Measurements from ENCODE around the gene PGAP3.

The PGAP3 gene

GRCh38 chr17:39659279-39660010, 28.4 kb downstream of the PGAP3 start:
- no peak for DNase-seq (ENCODE audit: low spot score)

- no peak for DNase-seq (ENCODE audit: low spot score)
Observed at GRCh38 chr17:39658760-39659159, 29.1 kb downstream of the PGAP3 start.

GRCh38 chr17:39658346-39658745, 29.5 kb downstream of the PGAP3 start:
- no peak for DNase-seq (ENCODE audit: low spot score)

- DNase-seq (ENCODE audit: low spot score): no peak
Observed at GRCh38 chr17:39655105-39655504, 32.8 kb downstream of the PGAP3 start.

- DNase-seq (ENCODE audit: low spot score): peak; percentile 81
Observed at GRCh38 chr17:39653662-39654331, 34.1 kb downstream of the PGAP3 start.

DNA sequence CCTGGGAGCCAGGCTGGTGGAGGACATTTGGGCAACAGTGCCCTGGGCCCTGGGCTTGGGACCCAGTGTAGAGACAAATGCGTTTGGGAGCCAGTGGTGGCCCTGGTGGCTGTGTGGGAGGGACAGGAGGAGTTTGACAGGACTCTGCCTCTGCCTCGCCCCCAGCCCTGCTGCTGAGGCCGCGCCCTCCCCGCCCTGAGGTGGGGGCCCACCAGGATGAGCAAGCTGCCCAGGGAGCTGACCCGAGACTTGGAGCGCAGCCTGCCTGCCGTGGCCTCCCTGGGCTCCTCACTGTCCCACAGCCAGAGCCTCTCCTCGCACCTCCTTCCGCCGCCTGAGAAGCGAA, 34.6 kb downstream of the PGAP3 start:
- no peak for DNase-seq (ENCODE audit: low spot score)

- no peak for DNase-seq (ENCODE audit: low spot score)
Observed at GRCh38 chr17:39652587-39653315, 35.1 kb downstream of the PGAP3 start.

DNA sequence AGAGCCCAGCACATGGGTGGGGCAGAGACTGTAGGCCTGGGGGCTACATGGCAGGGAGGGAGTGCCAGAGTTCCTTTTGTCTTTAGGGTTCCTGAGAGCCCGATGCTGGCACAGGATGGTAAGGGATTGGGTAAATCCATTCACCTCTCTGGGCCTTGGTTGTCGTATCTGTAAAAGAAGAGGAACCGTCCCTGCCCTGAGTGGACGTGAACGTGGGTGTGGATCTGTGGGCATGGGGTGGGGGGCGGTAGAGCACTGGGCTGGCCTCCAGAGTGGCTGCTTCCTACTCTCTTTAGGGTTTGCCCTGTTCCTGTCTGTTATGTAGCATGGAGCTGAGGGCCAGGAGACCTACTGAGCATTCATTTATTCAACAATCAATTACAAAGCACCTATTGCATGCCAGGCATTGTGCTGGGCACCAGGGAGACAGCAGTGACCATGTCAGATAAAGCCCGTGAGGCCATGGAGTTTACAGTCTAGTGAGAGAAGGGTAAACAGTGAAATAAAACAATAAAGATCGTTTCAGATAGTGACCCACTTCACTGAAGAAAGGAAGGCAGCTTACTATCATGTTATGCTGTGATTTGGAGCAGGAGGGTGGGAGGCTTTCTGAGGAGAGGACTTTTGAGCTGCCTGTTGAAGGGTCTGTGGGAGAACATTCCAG, 35.8 kb downstream of the PGAP3 start:
- no peak for DNase-seq (ENCODE audit: low spot score)

- no peak for DNase-seq (ENCODE audit: low spot score)
Observed at GRCh38 chr17:39650121-39650579, 37.7 kb downstream of the PGAP3 start.

- DNase-seq (ENCODE audit: low spot score): no peak
Observed at GRCh38 chr17:39648616-39649366, 39.1 kb downstream of the PGAP3 start.

DNA sequence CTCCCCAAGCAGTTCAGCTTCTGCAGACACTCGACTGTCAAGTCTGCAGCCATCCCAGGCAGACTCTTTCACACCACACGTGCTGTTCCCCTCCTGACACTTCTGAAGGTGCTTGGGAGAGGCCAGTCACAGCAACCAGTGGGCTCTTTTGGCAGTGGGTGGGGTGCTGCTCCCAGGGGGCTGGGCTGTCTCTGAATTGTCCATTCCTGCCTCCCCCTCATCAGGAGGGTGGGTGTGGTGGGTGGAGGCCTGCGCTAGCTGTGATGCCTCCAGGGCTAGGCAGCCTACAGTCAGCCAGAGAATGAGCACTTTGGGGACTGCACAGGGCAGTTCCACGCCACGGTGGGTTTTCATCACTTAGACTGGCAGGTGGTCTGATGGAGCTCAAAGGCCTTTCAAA, 40.6 kb downstream of the PGAP3 start:
- DNase-seq (ENCODE audit: low spot score): no peak

DNA sequence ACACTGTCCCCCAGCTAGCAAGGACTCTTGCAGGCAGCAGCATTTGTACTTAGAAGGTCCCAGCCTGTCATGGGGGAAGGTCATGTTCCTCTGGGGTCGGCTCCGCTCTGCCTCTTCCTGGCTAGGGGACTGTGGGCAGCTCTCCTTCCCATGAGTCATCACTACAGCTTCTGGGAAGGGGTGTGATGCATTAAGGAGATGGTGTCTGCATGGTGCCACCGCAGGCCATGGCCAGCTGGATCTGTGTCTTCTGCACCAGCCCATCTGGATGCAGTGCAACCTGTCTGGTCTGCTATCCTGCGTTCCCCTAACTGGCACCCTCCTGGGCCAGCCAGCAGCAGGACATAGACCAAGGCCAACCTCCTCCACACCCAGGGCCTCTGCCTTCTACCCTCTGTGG, 44.6 kb downstream of the PGAP3 start:
- no peak for DNase-seq (ENCODE audit: low spot score)

GRCh38 chr17:39642291-39643074, 45.4 kb downstream of the PGAP3 start:
- DNase-seq (ENCODE audit: low spot score): no peak

GRCh38 chr17:39641883-39642282, 46.0 kb downstream of the PGAP3 start:
- DNase-seq (ENCODE audit: low spot score): no peak

DNA sequence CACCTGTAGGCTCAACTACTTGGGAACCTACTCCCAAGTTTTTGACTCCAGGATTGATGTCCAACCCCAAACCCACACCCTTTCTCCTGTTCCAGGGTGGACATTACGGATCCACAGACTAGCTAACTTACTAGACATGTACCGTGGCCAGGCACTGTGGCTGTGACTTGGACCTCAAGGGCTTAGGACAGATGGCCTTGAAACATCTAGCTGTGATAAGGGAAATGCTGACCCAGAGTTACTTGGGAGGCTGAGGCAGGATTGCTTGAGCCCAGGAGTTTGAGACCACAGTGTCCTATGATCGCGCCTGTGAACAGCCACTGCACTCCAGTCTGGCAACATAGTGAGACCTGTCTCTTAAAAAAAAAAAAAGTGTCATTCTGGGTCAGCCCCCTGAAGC, 46.8 kb downstream of the PGAP3 start:
- DNase-seq (ENCODE audit: low spot score): no peak

DNA sequence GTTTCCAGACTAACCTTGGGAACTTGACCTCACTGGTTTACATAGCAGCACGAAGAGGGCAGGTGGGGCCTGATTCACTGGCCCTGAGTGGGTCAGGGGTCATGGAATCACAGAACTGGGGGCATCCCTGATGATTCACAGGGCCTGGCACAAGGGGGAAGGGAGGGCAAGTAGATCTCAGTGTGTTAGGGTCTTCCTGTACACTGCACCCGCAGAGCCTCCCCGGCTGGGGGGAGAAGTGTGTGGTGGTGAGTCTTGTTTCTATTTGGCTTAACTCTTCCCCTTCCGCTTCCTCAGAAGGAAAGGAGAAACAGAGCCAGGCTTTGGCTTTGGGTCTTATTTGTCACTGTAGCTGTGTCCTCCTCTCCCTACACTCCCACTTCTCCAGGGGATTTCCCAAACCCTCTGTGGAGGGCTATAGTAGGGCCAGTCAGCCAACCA, 47.2 kb downstream of the PGAP3 start:
- no peak for DNase-seq (ENCODE audit: low spot score)

DNA sequence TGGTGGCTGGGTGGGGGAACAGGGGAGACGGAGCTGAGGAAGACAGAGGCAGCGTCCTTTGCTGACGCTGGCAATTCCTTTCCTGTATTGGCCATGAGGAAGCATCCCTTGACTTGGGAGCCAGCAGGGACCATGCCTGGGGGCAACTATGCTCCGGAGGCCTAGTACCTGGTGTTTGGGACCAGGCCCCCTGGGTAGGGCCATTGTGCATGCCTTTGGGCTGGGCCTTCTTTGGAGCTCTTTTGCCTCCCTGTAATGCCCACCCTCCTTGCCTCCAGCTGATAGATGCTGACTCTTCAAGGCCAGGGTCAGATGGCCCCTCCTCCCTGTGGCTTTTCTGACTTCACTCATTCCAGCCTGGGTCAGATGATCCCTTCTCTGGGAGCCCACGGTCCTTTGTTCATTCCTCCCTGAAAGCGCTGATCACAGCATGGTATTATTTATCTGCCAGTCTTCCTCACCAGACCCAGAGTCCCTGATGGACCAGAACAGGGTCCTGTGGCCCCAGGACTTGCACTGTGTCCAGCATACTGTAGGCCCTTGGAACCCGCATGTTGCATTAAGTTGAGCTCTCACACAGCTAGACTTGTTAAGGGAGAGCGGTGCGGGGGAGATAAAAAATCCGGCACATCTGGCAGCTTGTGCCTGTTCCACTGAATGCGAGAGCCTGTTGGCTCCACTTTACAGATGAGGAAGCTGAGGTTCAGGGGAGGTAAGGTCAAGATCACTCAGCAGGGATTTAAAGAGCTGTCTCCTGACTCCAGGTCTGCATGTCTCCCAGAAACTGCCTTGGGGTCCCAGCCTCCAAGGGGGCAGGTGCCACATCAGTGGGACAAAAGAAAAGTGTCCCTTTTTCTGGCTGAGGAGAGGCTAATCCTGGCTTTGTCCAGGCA, 48.0 kb downstream of the PGAP3 start:
- no peak for DNase-seq (ENCODE audit: low spot score)

GRCh38 chr17:39639043-39639442, 48.8 kb downstream of the PGAP3 start:
- DNase-seq (ENCODE audit: low spot score): no peak

DNA sequence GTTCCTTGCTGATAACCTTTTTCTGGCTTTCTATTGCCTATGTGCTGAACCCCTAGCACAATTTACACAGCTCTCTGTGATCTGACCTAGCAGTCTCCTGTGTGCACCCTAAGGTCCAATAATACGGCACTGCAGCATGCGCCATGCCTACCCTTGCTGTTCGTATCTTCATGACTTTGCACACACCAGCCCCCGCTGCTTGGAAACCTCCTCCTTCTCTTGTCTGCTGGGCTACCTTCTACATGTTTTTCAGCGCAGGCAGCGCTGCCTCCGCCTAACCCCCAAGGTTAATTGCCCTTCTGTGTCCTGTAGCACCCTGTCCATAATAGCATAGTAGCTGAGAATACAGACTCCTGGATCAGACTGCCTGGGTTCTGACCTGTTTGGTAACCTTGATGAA, 49.5 kb downstream of the PGAP3 start:
- DNase-seq (ENCODE audit: low spot score): no peak

All from hematopoietic multipotent progenitor cell treated with erythropoietin and hydrocortisone succinate and interleukin-3 and kit ligand, for 17 days (in vitro differentiated cells).